ENCODE measurements around the gene PIEZO2. TPM values are rescaled to one million over a fixed set of nuclear protein-coding genes. Genes with fewer than 3 reads are reported as not detected.

The PIEZO2 gene
- total and polyA plus RNA-seq, 2 donors (not counting 1 experiment from before 2014, with no cell fraction given), result not detected

DNA sequence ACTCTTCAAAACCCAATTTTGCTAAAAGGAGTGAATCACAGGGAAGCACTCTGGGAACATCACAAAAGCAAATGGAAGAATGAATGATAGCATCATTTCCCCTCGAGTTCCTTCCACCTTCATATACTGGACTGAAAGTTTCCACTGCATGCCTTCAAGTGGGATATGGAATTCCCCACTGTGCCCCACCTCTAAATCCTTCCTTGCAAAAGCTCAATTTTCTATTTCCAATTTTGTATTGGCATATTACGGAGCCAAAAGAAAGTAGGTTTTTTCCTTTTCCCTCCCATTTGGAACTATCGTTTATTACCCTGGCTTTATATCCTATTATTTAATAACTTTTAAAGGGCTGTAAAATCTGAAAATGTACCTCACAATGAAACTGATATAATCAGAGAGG is 149.3 kb downstream of the PIEZO2 start:
- Histone ChIP-seq H4K20me1 (ENCODE audit: control insufficient read depth, insufficient read depth, low read length, poor library complexity, severe bottlenecking) (no peaks in the 10 kb centered on the region), H3K36me3 (replicated peaks in 1 of 2; ENCODE audit: control extremely low read depth in 1 of 2, control insufficient read depth in 1 of 2, extremely low read depth in 1 of 2, insufficient read depth in 2 of 2, low read length in 1 of 2) (no peaks in the 10 kb centered on the region), H3K4me1 (ENCODE audit: control insufficient read depth in 2 of 2, insufficient read depth in 2 of 2, low read length in 2 of 2) (no peaks in the 10 kb centered on the region), H3K9ac (ENCODE audit: low read length) (no peak overlapping the region), H3K4me2 (replicated peaks; ENCODE audit: low read depth, low read length, poor library complexity, severe bottlenecking) (no peak overlapping the region), H3K27ac (ENCODE audit: low read length in 2 of 2) (no peak overlapping the region), H3K4me3 (ENCODE audit: control extremely low read depth in 1 of 5, extremely low read depth in 1 of 5, insufficient read depth in 1 of 5, low read depth in 2 of 5, low read length in 4 of 5) (no peak overlapping the region), H3K79me2 (ENCODE audit: control insufficient read depth, insufficient read depth, low read length) (no peaks in the 10 kb centered on the region), H3K27me3 (replicated peaks in 1 of 4; ENCODE audit: control extremely low read depth in 1 of 4, control insufficient read depth in 3 of 4, insufficient read depth in 4 of 4, low read length in 3 of 4) (no peaks in the 10 kb centered on the region), H2AFZ (ENCODE audit: insufficient read depth, low read depth, low read length, poor library complexity, severe bottlenecking) (no peak overlapping the region), H3K9me3 (ENCODE audit: control extremely low read depth in 1 of 3, control insufficient read depth in 2 of 3, insufficient read depth in 1 of 3, low read length in 2 of 3) (peaks cover 0 to 7% (median 4%) of the 10 kb centered on the region in 3 donors)
- no peak overlapping the region for H3K4me3 Mint-ChIP-seq
- ATAC-seq (ENCODE audit: low read depth) (no peak), DNase-seq (no peak)
- no peaks in the 10 kb centered on the region for H3K4me1 Mint-ChIP-seq
- TF ChIP-seq EZH2 (IDR thresholded peaks at IDR 0.05; ENCODE audit: borderline replicate concordance, insufficient read depth, low read depth, low read length, poor library complexity, severe bottlenecking), result no peak
- TF ChIP-seq, protein P1, sequence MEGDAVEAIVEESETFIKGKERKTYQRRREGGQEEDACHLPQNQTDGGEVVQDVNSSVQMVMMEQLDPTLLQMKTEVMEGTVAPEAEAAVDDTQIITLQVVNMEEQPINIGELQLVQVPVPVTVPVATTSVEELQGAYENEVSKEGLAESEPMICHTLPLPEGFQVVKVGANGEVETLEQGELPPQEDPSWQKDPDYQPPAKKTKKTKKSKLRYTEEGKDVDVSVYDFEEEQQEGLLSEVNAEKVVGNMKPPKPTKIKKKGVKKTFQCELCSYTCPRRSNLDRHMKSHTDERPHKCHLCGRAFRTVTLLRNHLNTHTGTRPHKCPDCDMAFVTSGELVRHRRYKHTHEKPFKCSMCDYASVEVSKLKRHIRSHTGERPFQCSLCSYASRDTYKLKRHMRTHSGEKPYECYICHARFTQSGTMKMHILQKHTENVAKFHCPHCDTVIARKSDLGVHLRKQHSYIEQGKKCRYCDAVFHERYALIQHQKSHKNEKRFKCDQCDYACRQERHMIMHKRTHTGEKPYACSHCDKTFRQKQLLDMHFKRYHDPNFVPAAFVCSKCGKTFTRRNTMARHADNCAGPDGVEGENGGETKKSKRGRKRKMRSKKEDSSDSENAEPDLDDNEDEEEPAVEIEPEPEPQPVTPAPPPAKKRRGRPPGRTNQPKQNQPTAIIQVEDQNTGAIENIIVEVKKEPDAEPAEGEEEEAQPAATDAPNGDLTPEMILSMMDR (IDR thresholded peaks at IDR 0.05), result no peak
- ChIA-PET CTCF (no interaction called here), POLR2A (no interaction called here)
- WGBS (ENCODE audit: insufficient coverage), result 83% methylated on average over 1 of the region's 3 CpGs
- intact Hi-C loops (cut with micrococcal nuclease), result no loop called here
- no peaks in the 10 kb centered on the region for H3K27me3 Mint-ChIP-seq
- no peak overlapping the region for H3K27ac Mint-ChIP-seq
- peaks cover 8% of the 10 kb centered on the region for H3K9me3 Mint-ChIP-seq (ENCODE audit: insufficient read depth)

DNA sequence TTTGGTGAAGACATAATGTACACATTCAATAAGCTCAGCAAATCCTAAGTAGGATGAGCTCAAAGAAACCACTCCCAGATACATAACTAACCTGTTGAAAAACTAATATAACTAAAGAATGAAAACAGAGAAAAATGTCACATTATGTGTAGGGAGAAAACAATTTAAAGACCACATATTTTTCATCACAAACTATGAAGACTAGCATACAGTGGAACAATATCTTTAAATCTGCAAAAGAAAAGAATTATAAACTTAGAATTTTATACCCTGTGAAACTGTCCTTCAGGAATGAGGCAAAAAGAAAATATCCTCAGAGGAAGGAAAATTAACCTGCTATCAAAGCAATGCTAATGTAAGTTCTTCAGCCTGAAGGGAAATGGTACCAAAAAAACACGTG is 151.5 kb downstream of the PIEZO2 start:
- H3K27me3 ChIP-seq (replicated peaks in 1 of 4; ENCODE audit: control extremely low read depth in 1 of 4, control insufficient read depth in 3 of 4, insufficient read depth in 4 of 4, low read length in 3 of 4), result no peaks in the 10 kb centered on the region
- intact Hi-C loops (cut with micrococcal nuclease), result no loop called here
- peaks cover 0 to 7% (median 6%) of the 10 kb centered on the region in 3 donors for H3K9me3 ChIP-seq (ENCODE audit: control extremely low read depth in 1 of 3, control insufficient read depth in 2 of 3, insufficient read depth in 1 of 3, low read length in 2 of 3)
- ATAC-seq (ENCODE audit: low read depth) (no peak), DNase-seq (no peak)
- no peak overlapping the region for H3K4me3 ChIP-seq (ENCODE audit: control extremely low read depth in 1 of 5, extremely low read depth in 1 of 5, insufficient read depth in 1 of 5, low read depth in 2 of 5, low read length in 4 of 5)
- no peaks in the 10 kb centered on the region for H3K79me2 ChIP-seq (ENCODE audit: control insufficient read depth, insufficient read depth, low read length)
- H3K9me3 Mint-ChIP-seq (ENCODE audit: insufficient read depth), result peaks cover 11% of the 10 kb centered on the region
- H3K4me1 ChIP-seq (ENCODE audit: control insufficient read depth in 2 of 2, insufficient read depth in 2 of 2, low read length in 2 of 2), result no peaks in the 10 kb centered on the region
- H3K4me1 Mint-ChIP-seq, result no peaks in the 10 kb centered on the region
- no peak overlapping the region for H3K27ac Mint-ChIP-seq
- no peak overlapping the region for H3K9ac ChIP-seq (ENCODE audit: low read length)
- no peaks in the 10 kb centered on the region for H4K20me1 ChIP-seq (ENCODE audit: control insufficient read depth, insufficient read depth, low read length, poor library complexity, severe bottlenecking)
- H3K27me3 Mint-ChIP-seq, result no peaks in the 10 kb centered on the region
- no peak overlapping the region for H3K4me2 ChIP-seq (replicated peaks; ENCODE audit: low read depth, low read length, poor library complexity, severe bottlenecking)
- no CpG with 5 or more reads among the region's 1 CpG for WGBS (ENCODE audit: insufficient coverage)
- no peak overlapping the region for H2AFZ ChIP-seq (ENCODE audit: insufficient read depth, low read depth, low read length, poor library complexity, severe bottlenecking)
- no peak overlapping the region for H3K27ac ChIP-seq (ENCODE audit: low read length in 2 of 2)
- no peak overlapping the region for H3K4me3 Mint-ChIP-seq
- ChIA-PET POLR2A (no interaction called here), CTCF (no interaction called here)
- TF ChIP-seq, protein P1 (IDR thresholded peaks at IDR 0.05), result no peak
- TF ChIP-seq EZH2 (IDR thresholded peaks at IDR 0.05; ENCODE audit: borderline replicate concordance, insufficient read depth, low read depth, low read length, poor library complexity, severe bottlenecking), result no peak
- H3K36me3 ChIP-seq (replicated peaks in 1 of 2; ENCODE audit: control extremely low read depth in 1 of 2, control insufficient read depth in 1 of 2, extremely low read depth in 1 of 2, insufficient read depth in 2 of 2, low read length in 1 of 2), result no peaks in the 10 kb centered on the region

Data from B cell (primary cell).